ENCODE results near the gene CHRNA4.
"Not testable (repeated sequence)": the region's sequence is repeated elsewhere in the genome, so short reads cannot be mapped to it uniquely, and the experiment has no call there.

Gene CHRNA4

GRCh38 chr20:63381781-63382431 is 20.8 kb upstream of the CHRNA4 start:
- TF ChIP-seq, protein P1, sequence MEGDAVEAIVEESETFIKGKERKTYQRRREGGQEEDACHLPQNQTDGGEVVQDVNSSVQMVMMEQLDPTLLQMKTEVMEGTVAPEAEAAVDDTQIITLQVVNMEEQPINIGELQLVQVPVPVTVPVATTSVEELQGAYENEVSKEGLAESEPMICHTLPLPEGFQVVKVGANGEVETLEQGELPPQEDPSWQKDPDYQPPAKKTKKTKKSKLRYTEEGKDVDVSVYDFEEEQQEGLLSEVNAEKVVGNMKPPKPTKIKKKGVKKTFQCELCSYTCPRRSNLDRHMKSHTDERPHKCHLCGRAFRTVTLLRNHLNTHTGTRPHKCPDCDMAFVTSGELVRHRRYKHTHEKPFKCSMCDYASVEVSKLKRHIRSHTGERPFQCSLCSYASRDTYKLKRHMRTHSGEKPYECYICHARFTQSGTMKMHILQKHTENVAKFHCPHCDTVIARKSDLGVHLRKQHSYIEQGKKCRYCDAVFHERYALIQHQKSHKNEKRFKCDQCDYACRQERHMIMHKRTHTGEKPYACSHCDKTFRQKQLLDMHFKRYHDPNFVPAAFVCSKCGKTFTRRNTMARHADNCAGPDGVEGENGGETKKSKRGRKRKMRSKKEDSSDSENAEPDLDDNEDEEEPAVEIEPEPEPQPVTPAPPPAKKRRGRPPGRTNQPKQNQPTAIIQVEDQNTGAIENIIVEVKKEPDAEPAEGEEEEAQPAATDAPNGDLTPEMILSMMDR (conservative IDR thresholded peaks at IDR 0.05; ENCODE audit: low read depth, low read length), result peak; percentile 94
- DNase-seq (ENCODE audit: low read depth), result no peak

GRCh38 chr20:63380346-63380870 is 19.3 kb upstream of the CHRNA4 start:
- TF ChIP-seq, protein P1 (conservative IDR thresholded peaks at IDR 0.05; ENCODE audit: low read depth, low read length), result no peak

More at GRCh38 chr20:63381781-63382431, 20.8 kb upstream of the CHRNA4 start:
- H3K4me3 ChIP-seq (ENCODE audit: low read length), result no peak overlapping the region

DNA sequence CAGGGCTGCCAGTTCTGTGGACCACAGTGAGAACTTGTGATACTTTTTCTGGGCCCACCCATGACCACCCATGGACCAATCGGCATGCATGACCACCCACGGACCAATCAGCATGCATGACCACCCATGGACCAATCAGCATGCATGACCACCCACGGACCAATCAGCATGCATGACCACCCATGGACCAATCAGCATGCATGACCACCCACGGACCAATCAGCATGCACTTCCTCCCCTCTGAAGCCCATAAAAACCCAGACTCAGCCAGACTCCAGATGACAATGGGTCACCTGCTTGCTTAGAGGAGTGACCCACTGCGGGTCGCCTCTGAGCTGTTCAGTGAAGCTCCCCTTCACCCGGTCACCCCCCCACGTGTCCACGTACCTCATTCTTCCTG is 18.7 kb upstream of the CHRNA4 start:
- not testable (repeated sequence) for DNase-seq (ENCODE audit: low read depth); H3K4me3 ChIP-seq (ENCODE audit: low read length)

More at GRCh38 chr20:63380346-63380870, 19.3 kb upstream of the CHRNA4 start:
- no peak for DNase-seq (ENCODE audit: low read depth)
- no peak overlapping the region for H3K4me3 ChIP-seq (ENCODE audit: low read length)

- H3K4me3 ChIP-seq (ENCODE audit: low read length), result no peak overlapping the region
- no peak for DNase-seq (ENCODE audit: low read depth)
- TF ChIP-seq, protein P1 (conservative IDR thresholded peaks at IDR 0.05; ENCODE audit: low read depth, low read length), result no peak
Measured at GRCh38 chr20:63379296-63379695, 18.1 kb upstream of the CHRNA4 start.

DNA sequence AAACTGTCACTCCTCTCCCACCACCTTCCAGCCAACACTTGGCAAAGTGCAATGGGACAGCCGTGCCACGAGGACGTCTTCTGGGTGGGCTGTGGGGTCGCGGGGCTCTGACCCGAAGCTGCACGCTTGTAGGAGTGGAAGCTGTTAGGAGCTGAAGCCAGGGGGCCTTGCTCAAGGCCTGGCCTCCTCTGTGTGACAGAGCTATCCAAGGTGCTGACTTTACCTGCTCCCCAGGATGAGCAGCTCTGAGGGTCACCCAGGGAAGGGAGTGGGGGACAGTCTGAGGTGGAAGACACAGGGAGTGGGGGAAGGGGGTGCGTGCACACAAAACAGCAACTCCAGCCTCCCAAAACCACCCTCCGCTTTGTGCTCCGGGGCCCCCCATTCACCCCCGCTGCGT is 17.5 kb upstream of the CHRNA4 start:
- H3K4me3 ChIP-seq (ENCODE audit: low read length), result no peak overlapping the region
- TF ChIP-seq, protein P1 (conservative IDR thresholded peaks at IDR 0.05; ENCODE audit: low read depth, low read length), result peak; percentile 7
- DNase-seq (ENCODE audit: low read depth), result no peak

DNA sequence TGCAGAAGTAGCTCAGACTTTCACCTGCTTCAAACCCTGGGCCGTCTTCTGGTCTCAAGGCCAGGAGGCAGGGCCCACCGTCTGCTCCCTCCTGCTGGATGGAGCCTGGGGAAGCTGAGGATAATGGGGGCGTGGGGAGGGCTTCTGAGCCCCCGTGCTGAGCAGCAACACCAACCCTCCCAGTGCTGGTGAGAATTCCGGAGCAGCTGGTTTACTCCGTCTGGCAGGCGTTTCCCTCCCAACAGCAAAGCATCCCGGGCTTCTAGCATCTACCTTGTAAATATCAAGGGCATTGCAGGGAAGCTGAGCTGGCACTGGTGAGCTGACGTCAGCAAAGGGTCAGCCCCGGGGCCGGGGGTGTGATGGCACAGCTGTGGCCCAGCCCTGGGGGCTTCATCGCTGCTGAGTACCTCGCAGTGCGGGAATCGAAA is 16.8 kb upstream of the CHRNA4 start:
- H3K4me3 ChIP-seq (ENCODE audit: low read length), result no peak overlapping the region
- TF ChIP-seq, protein P1 (conservative IDR thresholded peaks at IDR 0.05; ENCODE audit: low read depth, low read length), result no peak
- no peak for DNase-seq (ENCODE audit: low read depth)

- DNase-seq (ENCODE audit: low read depth), result no peak
- TF ChIP-seq, protein P1 (conservative IDR thresholded peaks at IDR 0.05; ENCODE audit: low read depth, low read length), result no peak
- no peak overlapping the region for H3K4me3 ChIP-seq (ENCODE audit: low read length)
Measured at GRCh38 chr20:63377256-63377941, 16.2 kb upstream of the CHRNA4 start.
